Mesenchymal stem cell (in vitro differentiated cells and primary cell): ENCODE results near the gene SH3GLB2.

ENCODE experiments used
- DNase-seq: peaks from one replicate; pipeline ENCODE4 v3.0.0-alpha.2; 2013
- H2AFZ ChIP-seq: one replicate; pipeline ENCODE4 v1.6.1; 2013; ENCODE audit warnings: low read depth, mild to moderate bottlenecking, control low read depth, inconsistent platforms, low read length, moderate library complexity
- H2AK5ac ChIP-seq: 2 replicates; pipeline ENCODE4 v1.6.1; 2013; ENCODE audit warnings: low read length, moderate library complexity, mild to moderate bottlenecking, inconsistent platforms; ENCODE audit not compliant: severe bottlenecking
- H2BK120ac ChIP-seq: one replicate; pipeline ENCODE4 v1.6.1; 2013; ENCODE audit warnings: low read depth, mild to moderate bottlenecking, inconsistent platforms, low read length, moderate library complexity
- H2BK12ac ChIP-seq, 2 experiments: one replicate each; pipeline ENCODE4 v1.6.1; 2013; ENCODE audit warnings: inconsistent platforms in 2 of 2, low read length in 2 of 2, mild to moderate bottlenecking in 2 of 2, moderate library complexity in 2 of 2, control low read depth in 1 of 2
- H2BK15ac ChIP-seq: one replicate; pipeline ENCODE4 v1.6.1; 2013; ENCODE audit warnings: mild to moderate bottlenecking, low read depth, inconsistent platforms; ENCODE audit not compliant: poor library complexity, severe bottlenecking
- H2BK5ac ChIP-seq: 2 replicates; pipeline ENCODE4 v1.6.1; 2013; ENCODE audit warnings: low read depth, mild to moderate bottlenecking, low read length, control low read depth, inconsistent platforms; ENCODE audit not compliant: poor library complexity, severe bottlenecking
- H3K14ac ChIP-seq, 2 experiments: one replicate each; pipeline ENCODE4 v1.6.1; 2013; ENCODE audit warnings: inconsistent platforms in 2 of 2, low read length in 2 of 2, control low read depth in 1 of 2, mild to moderate bottlenecking in 1 of 2, moderate library complexity in 1 of 2
- H3K18ac ChIP-seq, 2 experiments: one replicate each; pipeline ENCODE4 v1.6.1; 2013; ENCODE audit warnings: inconsistent platforms in 2 of 2, low read length in 2 of 2, control low read depth in 1 of 2, low read depth in 1 of 2, mild to moderate bottlenecking in 1 of 2
- H3K23ac ChIP-seq, 2 experiments: one replicate each; pipeline ENCODE4 v1.6.1; 2013; ENCODE audit warnings: inconsistent platforms in 2 of 2, low read length in 2 of 2, mild to moderate bottlenecking in 2 of 2, moderate library complexity in 2 of 2, control low read depth in 1 of 2
- H3K27ac ChIP-seq: 2 replicates; pipeline ENCODE4 v1.5.1; 2013; ENCODE audit warnings: mild to moderate bottlenecking, moderate library complexity, low read length, control low read depth, inconsistent platforms; ENCODE audit not compliant: poor library complexity, severe bottlenecking
- H3K27me3 ChIP-seq, 2 experiments: 2 replicates each; pipeline versions ENCODE4 v1.6.1 to v1.7.0; 2013; ENCODE audit warnings: low read length in 2 of 2, mild to moderate bottlenecking in 2 of 2, moderate library complexity in 2 of 2, control low read depth in 1 of 2, inconsistent platforms in 1 of 2; ENCODE audit not compliant: control insufficient read depth in 1 of 2, insufficient read depth in 1 of 2
- H3K36me3 ChIP-seq, 2 experiments: 2 replicates each; pipeline versions ENCODE4 v1.6.1 to v1.7.0; 2013; ENCODE audit warnings: low read length in 2 of 2, control low read depth in 1 of 2, inconsistent platforms in 1 of 2, low read depth in 1 of 2, mild to moderate bottlenecking in 1 of 2; ENCODE audit not compliant: insufficient read depth in 2 of 2, control insufficient read depth in 1 of 2
- H3K4ac ChIP-seq, 2 experiments: one replicate each; pipeline ENCODE4 v1.6.1; 2013; ENCODE audit warnings: inconsistent platforms in 2 of 2, low read length in 2 of 2, mild to moderate bottlenecking in 2 of 2, moderate library complexity in 2 of 2, control low read depth in 1 of 2, low read depth in 1 of 2
- H3K4me1 ChIP-seq: 2 replicates; pipeline ENCODE4 v1.6.1; 2013; ENCODE audit warnings: low read depth, low read length, control low read depth; ENCODE audit not compliant: control insufficient read depth, insufficient read depth
- H3K4me2 ChIP-seq: 2 replicates; pipeline ENCODE4 v1.6.1; 2013; ENCODE audit warnings: low read length, mild to moderate bottlenecking, inconsistent platforms; ENCODE audit not compliant: poor library complexity, severe bottlenecking
- H3K4me3 ChIP-seq, 2 experiments: 2 replicates each; pipeline versions ENCODE4 v1.5.1 to v1.7.0; 2013; ENCODE audit warnings: low read length in 2 of 2, mild to moderate bottlenecking in 2 of 2, control low read depth in 1 of 2, low read depth in 1 of 2; ENCODE audit not compliant: insufficient read depth in 1 of 2
- H3K79me1 ChIP-seq: replicated peaks from 2 replicates; pipeline ENCODE4 v1.6.1; 2013; ENCODE audit warnings: mild to moderate bottlenecking, control low read depth, low read length, inconsistent platforms; ENCODE audit not compliant: poor library complexity, severe bottlenecking
- H3K9ac ChIP-seq: 2 replicates; pipeline ENCODE4 v1.7.0; 2013; ENCODE audit warnings: mild to moderate bottlenecking, low read length, moderate library complexity
- H3K9me3 ChIP-seq: 2 replicates; pipeline ENCODE4 v1.7.0; 2013; ENCODE audit warnings: mild to moderate bottlenecking, low read length; ENCODE audit not compliant: control insufficient read depth
- H4K8ac ChIP-seq: one replicate; pipeline ENCODE4 v1.6.1; 2013; ENCODE audit warnings: inconsistent platforms, mild to moderate bottlenecking, low read length, moderate library complexity
- H4K91ac ChIP-seq: one replicate; pipeline ENCODE4 v1.6.1; 2013; ENCODE audit warnings: mild to moderate bottlenecking, low read length, inconsistent platforms
- WGBS: methylation state at CpG from one replicate; pipeline ENCODE4 v1.1.7; 2013; ENCODE audit warnings: mixed read lengths; 5-methylcytosine and 5-hydroxymethylcytosine counted together

Gene SH3GLB2

GRCh38 chr9:129070696-129071525 lies 42.8 kb upstream of the SH3GLB2 start:
- 82% methylated on average over 21 of the region's 21 CpGs for WGBS
- Histone ChIP-seq H2BK12ac (no peak overlapping the region), H3K9me3 (no peaks in the 10 kb centered on the region), H3K23ac (no peak overlapping the region), H3K14ac (no peak overlapping the region), H2BK5ac (no peak overlapping the region), H3K9ac (no peak overlapping the region), H3K4me3 (no peak overlapping the region), H2AK5ac (no peak overlapping the region), H2BK120ac (no peak overlapping the region), H2BK15ac (no peak overlapping the region), H3K18ac (no peak overlapping the region), H3K4me1 (no peaks in the 10 kb centered on the region), H3K27ac (no peak overlapping the region), H3K4ac (no peak overlapping the region), H3K4me2 (no peak overlapping the region), H4K91ac (no peak overlapping the region), H4K8ac (no peak overlapping the region), H3K79me1 (no peaks in the 10 kb centered on the region), H3K36me3 (peaks cover 24 to 54% of the 10 kb centered on the region in 2 experiments), H3K27me3 (no peaks in the 10 kb centered on the region), H2AFZ (no peak overlapping the region)
- DNase-seq: no peak

- Histone ChIP-seq H3K23ac (no peak overlapping the region), H2AFZ (no peak overlapping the region), H2BK5ac (no peak overlapping the region), H3K36me3 (peaks cover 31 to 62% of the 10 kb centered on the region in 2 experiments), H3K27me3 (no peaks in the 10 kb centered on the region), H3K14ac (no peak overlapping the region), H2BK12ac (no peak overlapping the region), H3K4me3 (no peak overlapping the region), H3K18ac (no peak overlapping the region), H4K8ac (no peak overlapping the region), H3K79me1 (no peaks in the 10 kb centered on the region), H3K9me3 (no peaks in the 10 kb centered on the region), H2AK5ac (no peak overlapping the region), H3K4me2 (no peak overlapping the region), H2BK120ac (no peak overlapping the region), H3K4me1 (no peaks in the 10 kb centered on the region), H3K4ac (no peak overlapping the region), H3K27ac (no peak overlapping the region), H3K9ac (no peak overlapping the region), H4K91ac (no peak overlapping the region), H2BK15ac (no peak overlapping the region)
- 94% methylated on average over 21 of the region's 26 CpGs for WGBS
- DNase-seq: no peak
These were observed 41.9 kb upstream of the SH3GLB2 start for GRCh38 chr9:129069862-129070641.

- Histone ChIP-seq H2AFZ (no peak overlapping the region), H3K4me1 (no peaks in the 10 kb centered on the region), H2BK15ac (no peak overlapping the region), H3K27me3 (no peaks in the 10 kb centered on the region), H3K14ac (no peak overlapping the region), H3K4ac (no peak overlapping the region), H2BK12ac (no peak overlapping the region), H3K79me1 (no peaks in the 10 kb centered on the region), H3K36me3 (peaks cover 37 to 69% of the 10 kb centered on the region in 2 experiments), H3K27ac (no peak overlapping the region), H2BK120ac (no peak overlapping the region), H3K23ac (no peak overlapping the region), H3K9ac (no peak overlapping the region), H4K8ac (no peak overlapping the region), H2AK5ac (no peak overlapping the region), H3K4me3 (no peak overlapping the region), H3K18ac (no peak overlapping the region), H3K4me2 (no peak overlapping the region), H2BK5ac (no peak overlapping the region), H3K9me3 (no peaks in the 10 kb centered on the region), H4K91ac (peak overlapping the region; percentile 45)
- DNase-seq: no peak
- 91% methylated on average over 27 of the region's 31 CpGs for WGBS
These were observed 41.1 kb upstream of the SH3GLB2 start for GRCh38 chr9:129068990-129069861.
